Natural killer cell treated with Interleukin-12 subunit alpha and Interleukin-12 subunit beta and Interleukin-15 and Interleukin-18, amount 100 ng/mL, for 72 hours (primary cell): ENCODE data around the gene GBE1. TPM values are rescaled to one million over a fixed set of nuclear protein-coding genes. Genes with fewer than 3 reads are reported as not detected.
A peak's percentile ranks its signal among the peaks of the same experiment; 100 is the strongest.
"Not testable (repeated sequence)": the region's sequence is repeated elsewhere in the genome, so short reads cannot be mapped to it uniquely, and the experiment has no call there.

Experiments
- ATAC-seq, 2 donors: fragments of 150-1000 bp; cut with Tn5 transposase in 1 of 2; sonication (Bioruptor Pico), chemical (Tn5 transposase) in 1 of 2; 2 replicates each; pipeline ENCODE4 v1.10.0; 2021
- DNase-seq: peaks from one replicate; pipeline ENCODE4 v3.0.0; 2022; ENCODE audit warnings: low spot score
- H3K27ac Mint-ChIP-seq, 2 donors: 1 replicate in 1 of 2; 2 replicates in 1 of 2; pipeline ENCODE4 v1.8.0; 2022; ENCODE audit warnings: mixed read lengths in 2 of 2, mild to moderate bottlenecking in 1 of 2, moderate library complexity in 1 of 2
- H3K27me3 Mint-ChIP-seq, 2 donors: 1 replicate in 1 of 2; 2 replicates in 1 of 2; pipeline ENCODE4 v1.8.0; 2022; ENCODE audit warnings: mixed read lengths in 2 of 2
- H3K36me3 Mint-ChIP-seq: one replicate; pipeline ENCODE4 v1.8.0; 2022; ENCODE audit warnings: mixed read lengths
- H3K4me1 Mint-ChIP-seq, 2 donors: 1 replicate in 1 of 2; 2 replicates in 1 of 2; pipeline ENCODE4 v1.8.0; 2022; ENCODE audit warnings: low read depth in 2 of 2, mixed read lengths in 2 of 2, mild to moderate bottlenecking in 1 of 2
- H3K4me3 Mint-ChIP-seq: one replicate; pipeline ENCODE4 v1.8.0; 2022; ENCODE audit warnings: mixed read lengths
- H3K9me3 Mint-ChIP-seq: 2 replicates; pipeline ENCODE4 v1.8.0; 2022; ENCODE audit warnings: mixed read lengths
- total RNA-seq, 2 donors: library from RNA; stranded (reverse); gene quantifications; one replicate each; pipeline ENCODE4 v1.2.3, GENCODE V29; 2022

GBE1 gene
- total RNA-seq, result 10 to 100 TPM; 22.3 to 44.3 TPM

DNA sequence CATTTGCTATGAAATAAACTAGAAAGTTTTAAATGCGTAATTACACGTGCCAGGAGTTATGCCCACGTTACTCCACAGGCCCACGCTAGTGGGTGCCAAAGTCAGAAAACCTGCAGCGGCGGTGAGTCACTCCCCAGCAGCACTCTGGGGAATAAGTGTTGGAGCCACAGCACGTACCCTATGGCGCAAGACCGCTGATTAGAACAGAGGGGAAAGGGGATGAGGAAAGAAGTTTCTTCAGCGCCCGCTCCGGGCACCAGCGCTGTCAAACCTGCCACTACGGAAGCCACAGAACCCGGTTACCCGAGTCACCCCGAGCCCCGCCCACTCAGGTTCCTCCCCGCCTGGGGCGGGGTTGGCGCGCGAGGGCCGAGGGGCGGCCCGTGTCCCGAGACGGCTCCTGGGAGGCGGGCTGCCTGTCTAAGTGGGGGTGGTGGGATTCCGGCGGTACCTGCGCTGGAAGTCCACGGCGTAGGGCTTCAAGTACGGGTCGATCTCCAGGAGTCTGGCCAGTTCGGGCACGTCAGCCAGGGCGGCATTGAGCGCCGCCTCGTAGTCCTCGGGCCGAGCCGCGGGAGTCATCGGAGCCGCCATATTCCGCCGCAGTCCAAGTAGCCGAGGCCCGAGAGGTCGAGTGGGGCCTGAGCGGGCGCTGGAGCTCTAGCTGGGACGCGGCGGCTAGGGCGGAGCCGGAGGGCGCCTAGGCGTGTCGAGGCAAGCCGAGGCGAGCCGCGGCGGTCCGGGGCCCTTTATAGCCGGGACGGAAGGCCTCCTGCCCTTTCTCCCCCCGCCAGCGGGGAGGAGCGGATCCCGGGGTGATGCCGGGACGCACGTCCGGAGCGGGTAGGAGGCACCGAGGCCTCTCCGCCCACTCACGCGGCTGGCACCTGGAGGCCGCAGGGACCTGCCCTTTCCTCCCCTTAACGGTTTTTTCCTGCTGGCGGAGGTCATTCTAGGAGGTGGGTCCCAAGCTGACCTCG, at the start of gene GBE1:
Gene GBE1 (minus strand): TSS at position 722 of the 980 bp plus-strand sequence. CDS start 128 bp downstream, at position 594.
- DNase-seq (peak; percentile 98), ATAC-seq (peak; percentile 95 to 96)
- Mint-ChIP-seq H3K27ac (peak within 1 kb of the TSS; percentile 89 to 96), H3K9me3 (no peaks in the 10 kb centered on the region), H3K36me3 (peaks cover 8% of the 10 kb centered on the region), H3K4me3 (peak within 1 kb of the TSS; percentile 89), H3K4me1 (peaks cover 18 to 19% of the 10 kb centered on the region in 2 donors), H3K27me3 (no peaks in the 10 kb centered on the region)

DNA sequence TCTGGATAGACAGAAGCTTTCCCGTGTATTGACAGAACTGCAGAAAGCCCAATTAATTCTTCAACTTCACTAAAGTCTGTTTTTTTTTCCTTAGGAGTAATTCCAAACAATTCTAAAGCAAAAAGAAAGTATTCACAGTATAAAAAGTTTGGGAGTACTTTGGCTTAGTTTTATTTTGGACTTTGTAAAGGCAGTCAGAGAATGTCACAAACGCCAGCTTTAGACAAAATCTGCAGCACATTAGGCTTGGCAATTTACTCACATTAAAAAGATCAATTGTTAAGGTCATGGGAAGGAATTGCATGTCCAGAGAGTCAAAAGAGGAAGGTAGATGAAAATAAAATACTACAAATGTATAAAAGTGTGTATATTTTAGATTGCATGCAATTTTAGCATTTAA, 47.5 kb upstream of the GBE1 start:
- H3K4me1 Mint-ChIP-seq, result no peaks in the 10 kb centered on the region
- no peaks in the 10 kb centered on the region for H3K27me3 Mint-ChIP-seq
- no peaks in the 10 kb centered on the region for H3K36me3 Mint-ChIP-seq
- DNase-seq (no peak), ATAC-seq (no peak)
- peaks cover 3% of the 10 kb centered on the region for H3K9me3 Mint-ChIP-seq
- no peak overlapping the region for H3K27ac Mint-ChIP-seq
- no peak overlapping the region for H3K4me3 Mint-ChIP-seq

DNA sequence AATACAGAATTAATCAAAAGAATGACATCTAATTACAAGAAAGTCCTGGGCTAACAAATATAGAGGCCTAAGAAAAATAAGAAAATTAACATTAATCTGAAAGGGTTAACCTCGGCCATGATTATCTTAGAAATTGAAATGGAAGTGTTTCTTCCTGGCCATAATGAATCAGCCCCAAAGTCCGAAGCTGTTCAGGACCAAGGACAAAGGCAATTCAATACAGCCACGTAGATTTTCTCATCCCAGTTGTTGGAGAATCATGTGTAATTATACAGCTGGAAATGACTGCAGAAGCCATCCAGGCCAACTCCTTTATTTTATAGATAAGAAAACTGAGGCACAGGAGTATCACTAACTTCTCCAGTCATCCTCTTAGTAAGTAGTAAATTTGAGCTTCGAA, 38.0 kb upstream of the GBE1 start:
- Mint-ChIP-seq H3K4me3 (no peak overlapping the region), H3K4me1 (no peaks in the 10 kb centered on the region), H3K9me3 (no peaks in the 10 kb centered on the region), H3K27me3 (no peaks in the 10 kb centered on the region), H3K27ac (no peak overlapping the region), H3K36me3 (no peaks in the 10 kb centered on the region)
- ATAC-seq (no peak), DNase-seq (no peak)

DNA sequence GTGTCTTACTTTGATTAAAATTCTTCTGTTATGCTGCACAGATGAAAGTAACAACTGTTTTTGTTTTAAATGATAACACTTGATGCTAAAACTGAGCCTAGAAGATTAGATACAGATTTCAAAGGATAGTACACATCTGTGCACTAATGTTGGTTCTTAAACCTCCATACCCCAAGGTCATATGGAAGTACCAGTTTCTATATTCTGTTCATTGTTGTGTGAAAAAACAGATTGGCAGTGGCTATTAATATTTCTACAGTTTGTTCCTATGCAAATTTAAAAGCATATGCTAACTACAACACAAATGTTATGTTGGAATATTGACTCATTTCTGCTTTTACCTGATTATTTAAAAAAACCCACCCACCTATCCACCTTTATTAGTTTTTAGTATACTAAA, 32.0 kb upstream of the GBE1 start:
- no peaks in the 10 kb centered on the region for H3K4me1 Mint-ChIP-seq
- H3K36me3 Mint-ChIP-seq, result no peaks in the 10 kb centered on the region
- H3K4me3 Mint-ChIP-seq, result no peak overlapping the region
- no peaks in the 10 kb centered on the region for H3K9me3 Mint-ChIP-seq
- H3K27ac Mint-ChIP-seq, result no peak overlapping the region
- ATAC-seq (no peak), DNase-seq (no peak)
- H3K27me3 Mint-ChIP-seq, result peaks cover 0 to under 1% of the 10 kb centered on the region in 2 donors

DNA sequence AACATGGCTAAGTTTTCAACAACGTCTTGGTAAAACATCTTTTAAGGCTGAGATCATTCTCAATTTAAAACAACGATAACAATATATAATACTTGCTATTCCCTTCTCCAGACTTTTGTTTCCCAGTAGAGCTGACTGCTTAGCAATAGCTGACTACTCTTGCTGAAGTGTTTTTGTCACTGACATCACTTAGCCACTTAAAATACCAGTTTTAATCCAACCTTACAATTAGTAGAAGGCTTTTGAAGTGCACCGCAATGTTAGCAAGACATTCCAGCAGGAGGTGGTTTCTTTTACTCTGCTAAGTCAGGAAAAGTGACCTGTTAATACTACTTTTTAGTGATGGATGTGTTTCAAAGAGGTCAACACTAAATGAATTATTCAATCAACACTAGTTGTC, 28.7 kb upstream of the GBE1 start:
- Mint-ChIP-seq H3K27ac (no peak overlapping the region), H3K36me3 (no peaks in the 10 kb centered on the region), H3K27me3 (peaks cover 0 to 4% of the 10 kb centered on the region in 2 donors), H3K4me1 (no peaks in the 10 kb centered on the region), H3K9me3 (no peaks in the 10 kb centered on the region), H3K4me3 (no peak overlapping the region)
- ATAC-seq (no peak), DNase-seq (no peak)

DNA sequence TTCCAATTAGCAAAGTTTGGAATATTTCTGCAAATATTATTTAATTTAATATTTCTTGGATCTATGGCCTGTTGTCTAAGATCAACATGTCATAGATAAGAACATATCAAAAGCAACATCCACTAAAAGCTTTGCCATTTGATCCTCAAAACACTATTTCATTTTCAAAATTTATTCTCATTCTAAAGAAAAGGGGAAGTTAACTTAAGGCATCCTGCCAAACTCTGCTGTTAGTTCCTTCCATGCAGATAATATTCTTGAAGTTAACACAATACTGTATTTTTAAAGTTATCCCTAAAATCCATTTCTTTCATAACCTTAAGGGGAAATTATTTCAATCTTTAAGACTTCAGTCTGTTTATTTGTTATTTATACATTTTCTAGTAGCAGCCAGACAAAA, 28.2 kb upstream of the GBE1 start:
- Mint-ChIP-seq H3K27ac (no peak overlapping the region), H3K36me3 (no peaks in the 10 kb centered on the region), H3K4me1 (no peaks in the 10 kb centered on the region), H3K27me3 (peaks cover 1 to 4% of the 10 kb centered on the region in 2 donors), H3K4me3 (no peak overlapping the region), H3K9me3 (no peaks in the 10 kb centered on the region)
- ATAC-seq (no peak), DNase-seq (no peak)

DNA sequence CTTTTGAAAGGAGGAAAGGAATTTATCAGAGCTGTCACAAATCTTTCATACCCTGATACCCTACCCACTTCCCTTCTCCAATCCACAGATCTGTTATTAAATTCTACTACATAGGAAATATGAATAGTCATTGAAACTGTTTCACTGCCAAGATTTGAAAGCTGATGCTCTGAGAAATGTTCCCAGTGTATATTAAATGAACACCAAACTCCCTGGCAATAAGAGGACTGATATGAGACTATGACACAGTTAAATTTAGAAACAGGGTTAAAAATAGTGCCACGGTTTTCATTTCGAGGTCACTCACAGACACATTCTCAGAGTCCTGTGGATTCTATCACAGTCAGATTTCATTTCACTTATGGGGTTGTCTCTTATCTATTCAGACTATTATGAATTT, 27.2 kb upstream of the GBE1 start:
- DNase-seq, result no peak
- H3K27me3 Mint-ChIP-seq, result peaks cover 2 to 10% of the 10 kb centered on the region in 2 donors
- ATAC-seq, result no peak
- no peaks in the 10 kb centered on the region for H3K9me3 Mint-ChIP-seq
- H3K27ac Mint-ChIP-seq, result no peak overlapping the region
- no peaks in the 10 kb centered on the region for H3K36me3 Mint-ChIP-seq
- no peak overlapping the region for H3K4me3 Mint-ChIP-seq
- no peaks in the 10 kb centered on the region for H3K4me1 Mint-ChIP-seq

DNA sequence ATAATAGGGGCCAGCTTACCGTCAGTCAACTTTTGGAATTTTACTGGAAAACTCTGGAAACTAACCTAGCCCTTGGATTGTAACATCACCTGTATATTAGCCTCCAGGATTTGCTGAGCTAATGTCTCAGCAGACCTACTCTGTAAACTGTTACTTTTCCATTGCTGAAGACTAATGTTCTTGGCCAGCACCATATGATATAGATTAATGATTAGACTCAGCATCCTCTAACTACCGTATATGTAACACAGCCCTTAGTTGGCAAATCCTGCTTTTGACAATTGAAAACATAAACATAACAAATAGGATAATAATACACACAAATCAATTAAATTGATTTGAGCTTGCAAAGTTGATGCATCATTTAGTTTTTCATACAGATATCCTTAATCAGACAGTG, 26.6 kb upstream of the GBE1 start:
- peaks cover 2 to 10% of the 10 kb centered on the region in 2 donors for H3K27me3 Mint-ChIP-seq
- DNase-seq, result no peak

DNA sequence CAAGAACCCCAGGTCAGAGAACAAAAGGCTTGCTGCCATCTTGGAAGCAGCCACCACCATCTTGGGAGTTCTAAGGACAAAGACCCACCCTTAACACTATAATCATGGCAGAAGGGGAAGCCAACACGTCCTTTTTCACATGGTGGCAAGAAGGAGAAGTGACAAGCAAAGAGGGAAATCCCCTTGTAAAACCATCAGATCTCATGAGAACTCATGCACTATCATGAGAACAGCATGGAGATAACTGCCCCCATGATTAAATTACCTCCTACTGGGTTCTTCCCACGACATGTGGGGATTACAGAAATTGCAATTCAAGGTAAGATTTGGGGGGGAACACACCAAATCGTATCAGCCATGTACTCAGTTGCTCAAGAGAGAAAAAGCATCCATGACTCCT, 21.1 kb upstream of the GBE1 start:
- Mint-ChIP-seq H3K4me1 (no peaks in the 10 kb centered on the region), H3K27me3 (peaks cover 7 to 26% of the 10 kb centered on the region in 2 donors), H3K36me3 (no peaks in the 10 kb centered on the region), H3K27ac (no peak overlapping the region), H3K4me3 (no peak overlapping the region), H3K9me3 (no peaks in the 10 kb centered on the region)
- DNase-seq, result no peak
- ATAC-seq, result no peak

More for the DNA sequence above, 26.6 kb upstream of the GBE1 start:
- no peaks in the 10 kb centered on the region for H3K36me3 Mint-ChIP-seq
- no peak for ATAC-seq
- no peak overlapping the region for H3K27ac Mint-ChIP-seq
- H3K4me3 Mint-ChIP-seq, result no peak overlapping the region
- no peaks in the 10 kb centered on the region for H3K4me1 Mint-ChIP-seq
- no peaks in the 10 kb centered on the region for H3K9me3 Mint-ChIP-seq

DNA sequence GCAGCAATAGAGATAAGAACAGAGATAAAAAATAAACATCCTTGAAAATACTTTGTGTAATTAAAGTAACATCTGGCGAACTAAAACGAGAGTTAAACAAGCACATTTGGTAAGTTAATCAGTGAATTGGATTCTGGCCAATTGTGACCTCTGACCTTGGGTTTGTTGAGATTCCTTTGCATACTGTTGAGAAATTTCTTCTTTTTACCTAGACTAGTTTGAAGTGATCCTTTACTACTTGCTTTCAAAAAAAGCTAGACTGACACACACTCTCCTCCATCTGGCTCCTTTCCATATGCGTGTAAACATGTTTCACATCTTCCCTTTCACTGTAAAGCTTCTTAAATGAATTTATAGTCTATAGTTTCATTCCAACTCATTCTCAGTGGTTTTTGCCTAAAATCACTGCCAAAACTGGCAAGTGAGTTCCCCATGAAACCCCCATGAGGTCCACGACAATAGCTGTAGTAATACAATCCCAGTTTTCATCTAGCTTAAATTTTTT, 17.3 kb upstream of the GBE1 start:
- H3K36me3 Mint-ChIP-seq, result no peaks in the 10 kb centered on the region
- H3K27ac Mint-ChIP-seq, result no peak overlapping the region
- no peaks in the 10 kb centered on the region for H3K9me3 Mint-ChIP-seq
- peaks cover 8 to 20% of the 10 kb centered on the region in 2 donors for H3K27me3 Mint-ChIP-seq
- DNase-seq, result no peak
- no peaks in the 10 kb centered on the region for H3K4me1 Mint-ChIP-seq
- no peak for ATAC-seq
- no peak overlapping the region for H3K4me3 Mint-ChIP-seq

DNA sequence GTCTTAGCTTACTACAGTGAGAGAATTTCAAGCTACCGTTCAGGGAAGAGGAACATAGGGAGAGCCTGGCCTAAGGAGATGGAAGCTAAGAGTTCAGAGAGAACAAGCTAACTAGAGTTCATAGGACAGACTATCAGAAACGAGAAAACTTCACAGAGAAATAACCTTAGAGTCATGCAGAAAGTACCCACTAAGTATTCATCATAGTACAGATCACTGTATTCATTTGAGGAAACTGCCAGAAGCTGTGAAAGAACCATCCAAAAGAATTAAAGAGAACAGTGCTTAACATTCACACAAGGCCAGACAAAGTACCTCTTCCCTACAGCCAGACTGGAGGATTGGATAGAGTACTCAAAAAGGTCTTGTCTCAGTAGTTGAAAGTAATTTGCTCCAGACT, 15.2 kb upstream of the GBE1 start:
- no peak for ATAC-seq
- Mint-ChIP-seq H3K27ac (no peak overlapping the region), H3K27me3 (peaks cover 11 to 23% of the 10 kb centered on the region in 2 donors), H3K4me3 (no peak overlapping the region), H3K9me3 (no peaks in the 10 kb centered on the region), H3K36me3 (no peaks in the 10 kb centered on the region), H3K4me1 (no peaks in the 10 kb centered on the region)
- no peak for DNase-seq

DNA sequence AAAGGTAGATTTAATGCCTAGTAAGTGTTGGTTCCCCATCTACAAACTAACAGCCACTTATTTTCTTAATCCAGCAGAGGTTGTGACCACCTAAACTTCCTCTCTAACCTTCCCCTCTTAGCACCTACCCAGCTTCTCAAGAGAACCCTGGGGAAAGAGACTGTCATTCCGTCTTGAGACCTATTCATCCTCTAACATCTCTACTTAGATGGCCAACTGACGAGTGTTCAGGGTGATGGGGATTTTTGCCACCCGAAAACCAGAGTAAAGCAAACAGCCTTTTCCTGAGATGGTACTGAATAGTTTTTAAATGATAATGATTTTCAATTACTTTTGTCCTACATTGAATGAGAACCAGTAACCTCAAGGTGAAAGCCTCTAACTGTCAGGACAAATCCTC, 9.3 kb upstream of the GBE1 start:
- Mint-ChIP-seq H3K4me3 (no peak overlapping the region), H3K4me1 (no peaks in the 10 kb centered on the region), H3K27me3 (peaks cover 13 to 37% of the 10 kb centered on the region in 2 donors), H3K9me3 (no peaks in the 10 kb centered on the region), H3K36me3 (no peaks in the 10 kb centered on the region), H3K27ac (no peak overlapping the region)
- DNase-seq, result no peak
- no peak for ATAC-seq

DNA sequence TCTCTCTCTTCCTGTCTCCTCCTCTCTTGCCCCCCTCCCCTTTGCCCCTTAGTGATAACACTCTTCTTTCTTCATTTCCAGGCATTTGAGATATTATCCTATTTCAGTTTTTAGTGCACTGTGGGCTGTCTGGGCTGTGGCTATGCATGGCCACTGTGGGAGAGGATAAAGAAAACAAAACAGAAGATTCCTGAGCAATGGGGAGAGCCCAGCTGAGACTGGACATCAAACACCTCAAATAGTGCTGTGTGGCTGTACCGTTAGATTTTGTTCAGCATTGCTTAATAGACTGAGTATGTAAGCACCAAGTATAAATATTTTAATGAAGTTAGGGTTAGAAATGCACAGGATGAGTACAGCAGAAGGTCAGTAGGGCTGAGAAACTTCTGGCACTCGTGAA, 7.9 kb upstream of the GBE1 start:
- H3K4me1 Mint-ChIP-seq, result no peaks in the 10 kb centered on the region
- DNase-seq, result no peak
- no peak overlapping the region for H3K4me3 Mint-ChIP-seq
- H3K9me3 Mint-ChIP-seq, result no peaks in the 10 kb centered on the region
- peaks cover 13 to 37% of the 10 kb centered on the region in 2 donors for H3K27me3 Mint-ChIP-seq
- H3K36me3 Mint-ChIP-seq, result no peaks in the 10 kb centered on the region
- H3K27ac Mint-ChIP-seq, result no peak overlapping the region
- no peak for ATAC-seq

DNA sequence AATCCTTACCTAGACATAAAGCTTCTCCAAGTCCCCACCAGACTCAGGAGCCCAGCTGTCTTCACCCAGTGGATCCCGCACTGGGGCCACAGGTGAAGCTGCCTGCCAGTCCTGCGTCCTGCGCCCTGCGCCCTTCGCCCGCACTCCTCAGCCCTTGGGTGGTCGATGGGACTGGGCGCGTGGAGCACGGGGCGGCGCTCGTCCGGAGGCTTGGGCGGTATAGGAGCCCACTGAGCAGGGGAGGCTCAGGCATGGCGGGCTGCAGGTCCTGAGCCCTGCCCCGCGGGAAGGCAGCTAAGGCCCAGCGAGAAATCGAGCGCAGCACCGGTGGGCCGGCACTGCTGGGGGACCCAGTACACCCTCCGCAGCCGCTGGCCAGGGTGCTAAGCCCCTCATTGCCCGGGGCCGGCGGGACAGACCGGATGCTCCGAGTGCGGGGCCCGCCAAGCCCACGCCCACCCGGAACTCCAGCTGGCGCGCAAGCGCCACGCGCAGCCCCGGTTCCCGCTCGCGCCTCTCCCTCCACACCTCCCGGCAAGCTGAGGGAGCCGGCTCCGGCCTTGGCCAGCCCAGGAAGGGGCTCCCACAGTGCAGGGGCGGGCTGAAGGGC, 5.9 kb upstream of the GBE1 start:
- H3K36me3 Mint-ChIP-seq, ATAC-seq, H3K27ac Mint-ChIP-seq: not testable (repeated sequence)

More for the DNA sequence above, 5.9 kb upstream of the GBE1 start:
- not testable (repeated sequence) for H3K9me3 Mint-ChIP-seq, H3K4me1 Mint-ChIP-seq, DNase-seq, H3K4me3 Mint-ChIP-seq
- peaks cover 11 to 26% of the 10 kb centered on the region in 2 donors for H3K27me3 Mint-ChIP-seq
